ENCODE results near the gene HPS5.
"Not testable (repeated sequence)": the region's sequence is repeated elsewhere in the genome, so short reads cannot be mapped to it uniquely, and the experiment has no call there.

HPS5 gene

DNA sequence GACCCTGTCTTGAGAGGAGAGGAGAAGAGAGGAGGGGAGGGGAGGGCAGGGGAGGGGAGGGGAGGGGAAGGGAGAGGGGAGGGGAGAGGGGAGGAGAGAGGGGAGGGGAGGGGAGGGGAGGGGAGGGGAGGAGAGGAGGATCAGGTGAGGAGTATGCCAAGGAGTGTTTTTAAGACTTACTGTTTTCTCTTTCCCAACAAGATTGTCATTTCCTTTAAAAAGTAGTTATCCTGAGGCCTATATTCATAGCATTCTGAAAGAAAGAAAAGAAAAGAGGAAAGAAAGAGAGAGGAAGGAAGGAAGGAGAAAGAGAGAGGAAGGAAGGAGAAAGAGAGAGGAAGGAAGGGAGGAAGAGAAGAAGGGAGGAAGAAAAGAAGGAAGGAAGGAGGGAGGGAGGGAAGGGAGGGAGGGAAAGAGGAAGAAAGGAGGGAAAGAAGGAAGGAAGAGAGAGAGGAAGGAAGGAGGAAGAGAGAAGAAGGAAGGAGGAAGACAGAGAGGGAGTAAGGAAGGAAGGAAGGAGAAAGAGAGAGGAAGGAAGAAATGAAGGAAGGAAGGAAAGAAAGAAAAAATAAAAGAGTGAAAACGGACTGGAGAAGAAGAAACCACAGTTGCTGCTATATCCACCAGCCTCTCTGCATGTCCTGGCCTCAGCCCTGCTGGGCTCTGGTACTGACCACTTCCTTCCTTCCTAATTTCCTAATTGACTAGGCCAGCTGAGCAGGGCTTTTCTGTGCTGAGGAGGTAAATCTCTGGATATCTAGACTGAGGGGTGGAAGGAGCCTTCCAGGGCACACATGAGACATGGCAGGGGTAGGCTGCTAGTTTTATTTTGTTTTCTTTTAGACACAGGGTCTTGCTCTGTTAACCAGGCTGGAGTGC, 57.0 kb downstream of the HPS5 start:
- Histone ChIP-seq H3K36me3 (ENCODE audit: control insufficient read depth, insufficient read depth, low read length) (no peaks in the 10 kb centered on the region), H3K4me1 (ENCODE audit: control insufficient read depth, insufficient read depth, low read length) (no peaks in the 10 kb centered on the region), H3K4me3 (ENCODE audit: low read length) (no peak overlapping the region), H3K9ac (ENCODE audit: low read length) (no peak overlapping the region), H3K9me3 (ENCODE audit: control insufficient read depth, low read length) (no peaks in the 10 kb centered on the region), H3K27me3 (ENCODE audit: control insufficient read depth, insufficient read depth, low read length) (no peaks in the 10 kb centered on the region)

DNA sequence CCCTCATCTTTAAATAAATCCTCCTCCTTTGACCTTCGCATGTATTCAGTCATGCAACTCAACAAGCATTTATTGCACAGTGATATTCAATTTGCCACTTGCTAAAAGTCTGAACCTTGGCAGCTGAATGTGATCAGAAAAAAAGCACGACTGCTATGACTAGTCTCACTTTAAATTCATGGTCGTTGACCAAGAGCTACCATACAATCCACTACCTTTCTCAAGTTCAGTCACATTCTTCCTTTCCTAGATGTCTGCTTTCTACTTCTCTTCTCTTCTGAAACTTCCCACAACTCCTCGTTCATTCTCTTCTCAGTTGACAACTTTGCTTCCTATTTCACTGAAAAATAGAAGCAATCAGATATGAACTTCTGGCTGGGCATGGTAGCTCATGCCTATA, 57.9 kb downstream of the HPS5 start:
- Histone ChIP-seq H3K9ac (ENCODE audit: low read length) (no peak overlapping the region), H3K36me3 (ENCODE audit: control insufficient read depth, insufficient read depth, low read length) (no peaks in the 10 kb centered on the region), H3K27me3 (ENCODE audit: control insufficient read depth, insufficient read depth, low read length) (no peaks in the 10 kb centered on the region), H3K4me1 (ENCODE audit: control insufficient read depth, insufficient read depth, low read length) (no peaks in the 10 kb centered on the region), H3K9me3 (ENCODE audit: control insufficient read depth, low read length) (no peaks in the 10 kb centered on the region), H3K4me3 (ENCODE audit: low read length) (no peak overlapping the region)

- not testable (repeated sequence) for H3K4me1 ChIP-seq (ENCODE audit: control insufficient read depth, insufficient read depth, low read length); H3K4me3 ChIP-seq (ENCODE audit: low read length)
These were observed 59.1 kb downstream of the HPS5 start for GRCh38 chr11:18262681-18263350.

GRCh38 chr11:18261721-18262120, 60.2 kb downstream of the HPS5 start:
- no peak overlapping the region for H3K9ac ChIP-seq (ENCODE audit: low read length)
- no peaks in the 10 kb centered on the region for H3K36me3 ChIP-seq (ENCODE audit: control insufficient read depth, insufficient read depth, low read length)
- no peaks in the 10 kb centered on the region for H3K27me3 ChIP-seq (ENCODE audit: control insufficient read depth, insufficient read depth, low read length)
- no peak overlapping the region for H3K4me3 ChIP-seq (ENCODE audit: low read length)
- no peaks in the 10 kb centered on the region for H3K9me3 ChIP-seq (ENCODE audit: control insufficient read depth, low read length)
- no peaks in the 10 kb centered on the region for H3K4me1 ChIP-seq (ENCODE audit: control insufficient read depth, insufficient read depth, low read length)

More at GRCh38 chr11:18262681-18263350, 59.1 kb downstream of the HPS5 start:
- not testable (repeated sequence) for H3K36me3 ChIP-seq (ENCODE audit: control insufficient read depth, insufficient read depth, low read length); H3K27me3 ChIP-seq (ENCODE audit: control insufficient read depth, insufficient read depth, low read length); H3K9ac ChIP-seq (ENCODE audit: low read length); H3K9me3 ChIP-seq (ENCODE audit: control insufficient read depth, low read length)

DNA sequence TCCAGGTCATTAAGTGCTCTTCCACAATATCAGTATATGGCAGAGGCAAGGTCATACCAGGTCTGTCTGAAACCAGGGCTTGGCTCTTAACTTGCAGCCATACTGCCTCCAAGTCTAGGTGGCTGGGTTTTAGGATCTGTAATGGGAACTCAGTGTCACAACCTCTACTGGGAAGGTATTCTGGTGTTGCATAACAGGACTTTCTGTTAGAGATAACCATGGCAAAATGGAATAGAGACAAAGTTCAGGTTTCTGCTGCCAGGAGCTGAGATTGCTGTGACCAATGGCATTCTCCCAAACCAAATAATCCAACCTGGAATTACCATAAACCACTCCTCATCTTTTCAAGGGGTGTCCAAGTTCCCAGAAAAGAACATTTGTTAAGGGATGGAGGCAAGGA, 62.7 kb downstream of the HPS5 start:
- H3K36me3 ChIP-seq (ENCODE audit: control insufficient read depth, insufficient read depth, low read length): no peaks in the 10 kb centered on the region
- no peak overlapping the region for H3K9ac ChIP-seq (ENCODE audit: low read length)
- no peaks in the 10 kb centered on the region for H3K27me3 ChIP-seq (ENCODE audit: control insufficient read depth, insufficient read depth, low read length)
- H3K9me3 ChIP-seq (ENCODE audit: control insufficient read depth, low read length): no peaks in the 10 kb centered on the region
- H3K4me3 ChIP-seq (ENCODE audit: low read length): no peak overlapping the region
- no peaks in the 10 kb centered on the region for H3K4me1 ChIP-seq (ENCODE audit: control insufficient read depth, insufficient read depth, low read length)

GRCh38 chr11:18254781-18255361, 67.1 kb downstream of the HPS5 start:
- Histone ChIP-seq H3K27me3 (ENCODE audit: control insufficient read depth, insufficient read depth, low read length) (no peaks in the 10 kb centered on the region), H3K9me3 (ENCODE audit: control insufficient read depth, low read length) (no peaks in the 10 kb centered on the region), H3K36me3 (ENCODE audit: control insufficient read depth, insufficient read depth, low read length) (no peaks in the 10 kb centered on the region), H3K4me3 (ENCODE audit: low read length) (no peak overlapping the region), H3K4me1 (ENCODE audit: control insufficient read depth, insufficient read depth, low read length) (no peaks in the 10 kb centered on the region), H3K9ac (ENCODE audit: low read length) (no peak overlapping the region)

DNA sequence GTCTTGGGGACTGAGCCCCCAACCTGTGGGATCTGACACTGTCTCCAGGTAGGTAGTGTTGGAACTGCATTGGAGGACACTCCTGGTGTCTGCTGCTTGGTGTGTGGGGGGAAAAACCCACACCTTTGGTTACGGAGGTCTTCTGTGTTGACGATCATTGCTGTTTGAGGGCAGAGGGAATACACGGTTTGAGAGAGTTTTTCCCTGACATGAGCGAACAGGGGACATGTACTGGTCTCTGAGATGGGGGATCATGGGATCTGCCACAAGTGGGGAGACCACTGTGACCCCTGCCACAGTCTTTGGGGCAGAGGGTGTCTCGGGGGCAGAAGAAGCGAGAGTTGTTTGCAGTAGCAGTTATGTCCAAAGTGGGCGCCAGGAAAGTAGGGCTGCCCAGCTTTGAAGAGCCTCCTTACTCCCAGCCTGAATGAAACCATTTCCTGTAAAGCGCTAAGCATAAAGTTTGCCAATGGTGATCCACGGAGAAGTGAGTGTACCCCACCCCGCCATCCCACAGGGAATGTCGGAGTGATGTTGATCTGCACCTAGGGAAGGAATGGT, 68.1 kb downstream of the HPS5 start:
- Histone ChIP-seq H3K36me3 (ENCODE audit: control insufficient read depth, insufficient read depth, low read length) (no peaks in the 10 kb centered on the region), H3K4me3 (ENCODE audit: low read length) (no peak overlapping the region), H3K9ac (ENCODE audit: low read length) (no peak overlapping the region), H3K27me3 (ENCODE audit: control insufficient read depth, insufficient read depth, low read length) (no peaks in the 10 kb centered on the region), H3K4me1 (ENCODE audit: control insufficient read depth, insufficient read depth, low read length) (no peaks in the 10 kb centered on the region), H3K9me3 (ENCODE audit: control insufficient read depth, low read length) (no peaks in the 10 kb centered on the region)

DNA sequence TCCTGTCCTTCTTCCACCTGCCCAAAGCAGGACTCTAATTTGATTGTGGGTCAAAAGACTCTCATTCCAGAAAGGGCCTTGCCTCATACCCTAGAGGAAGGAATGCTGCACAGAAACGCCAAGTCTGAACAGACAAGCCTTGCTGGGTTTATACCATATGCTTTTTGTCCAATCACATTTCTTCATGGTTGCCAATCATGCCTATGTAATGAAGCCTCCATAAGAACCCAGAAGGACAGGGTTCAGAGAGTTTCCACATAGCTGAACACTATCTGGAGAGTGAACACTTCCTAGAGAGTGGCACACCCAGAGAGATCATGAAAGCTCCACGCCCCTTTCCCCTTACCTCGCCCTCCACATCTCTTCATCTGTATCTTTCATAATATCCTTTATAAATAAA, 68.7 kb downstream of the HPS5 start:
- Histone ChIP-seq H3K27me3 (ENCODE audit: control insufficient read depth, insufficient read depth, low read length) (no peaks in the 10 kb centered on the region), H3K9ac (ENCODE audit: low read length) (no peak overlapping the region), H3K9me3 (ENCODE audit: control insufficient read depth, low read length) (no peaks in the 10 kb centered on the region), H3K36me3 (ENCODE audit: control insufficient read depth, insufficient read depth, low read length) (no peaks in the 10 kb centered on the region), H3K4me1 (ENCODE audit: control insufficient read depth, insufficient read depth, low read length) (no peaks in the 10 kb centered on the region), H3K4me3 (ENCODE audit: low read length) (no peak overlapping the region)

- no peak within 1 kb of the TSS for H3K4me3 ChIP-seq (ENCODE audit: low read length)
- H3K9ac ChIP-seq (ENCODE audit: low read length): no peak within 1 kb of the TSS
- no peaks in the 10 kb centered on the region for H3K36me3 ChIP-seq (ENCODE audit: control insufficient read depth, insufficient read depth, low read length)
- H3K4me1 ChIP-seq (ENCODE audit: control insufficient read depth, insufficient read depth, low read length): peaks cover 9% of the 10 kb centered on the region
- H3K27me3 ChIP-seq (ENCODE audit: control insufficient read depth, insufficient read depth, low read length): no peaks in the 10 kb centered on the region
- H3K9me3 ChIP-seq (ENCODE audit: control insufficient read depth, low read length): no peaks in the 10 kb centered on the region
These were observed 73.4 kb downstream of the HPS5 start, which contains the start of gene SAA2 for GRCh38 chr11:18248561-18248960. Gene SAA2, minus strand, starts transcription at chr11:18248668. Its CDS starts 657 bp downstream, at chr11:18248011.

DNA sequence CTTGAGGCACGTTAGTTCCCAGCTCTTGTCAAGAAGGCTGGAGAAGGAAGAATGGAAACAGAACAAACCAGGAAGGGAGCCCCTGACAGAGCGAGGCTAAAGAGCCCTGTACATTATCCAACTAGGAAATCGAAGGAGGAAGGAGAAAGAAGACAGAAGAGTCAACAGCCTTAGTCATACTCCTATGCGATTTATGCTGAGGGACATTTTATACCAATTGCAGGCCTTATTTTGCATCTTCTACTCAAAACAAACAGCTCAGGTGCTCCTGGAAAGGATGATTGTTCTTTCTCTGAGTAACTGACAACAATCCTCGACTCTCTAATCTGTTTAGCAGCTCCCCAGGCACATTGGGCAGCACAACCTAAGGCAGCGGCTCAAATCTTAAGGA, 74.8 kb downstream of the HPS5 start:
- H3K27me3 ChIP-seq (ENCODE audit: control insufficient read depth, insufficient read depth, low read length); H3K9ac ChIP-seq (ENCODE audit: low read length); H3K4me3 ChIP-seq (ENCODE audit: low read length); H3K36me3 ChIP-seq (ENCODE audit: control insufficient read depth, insufficient read depth, low read length); H3K4me1 ChIP-seq (ENCODE audit: control insufficient read depth, insufficient read depth, low read length); H3K9me3 ChIP-seq (ENCODE audit: control insufficient read depth, low read length): not testable (repeated sequence)

DNA sequence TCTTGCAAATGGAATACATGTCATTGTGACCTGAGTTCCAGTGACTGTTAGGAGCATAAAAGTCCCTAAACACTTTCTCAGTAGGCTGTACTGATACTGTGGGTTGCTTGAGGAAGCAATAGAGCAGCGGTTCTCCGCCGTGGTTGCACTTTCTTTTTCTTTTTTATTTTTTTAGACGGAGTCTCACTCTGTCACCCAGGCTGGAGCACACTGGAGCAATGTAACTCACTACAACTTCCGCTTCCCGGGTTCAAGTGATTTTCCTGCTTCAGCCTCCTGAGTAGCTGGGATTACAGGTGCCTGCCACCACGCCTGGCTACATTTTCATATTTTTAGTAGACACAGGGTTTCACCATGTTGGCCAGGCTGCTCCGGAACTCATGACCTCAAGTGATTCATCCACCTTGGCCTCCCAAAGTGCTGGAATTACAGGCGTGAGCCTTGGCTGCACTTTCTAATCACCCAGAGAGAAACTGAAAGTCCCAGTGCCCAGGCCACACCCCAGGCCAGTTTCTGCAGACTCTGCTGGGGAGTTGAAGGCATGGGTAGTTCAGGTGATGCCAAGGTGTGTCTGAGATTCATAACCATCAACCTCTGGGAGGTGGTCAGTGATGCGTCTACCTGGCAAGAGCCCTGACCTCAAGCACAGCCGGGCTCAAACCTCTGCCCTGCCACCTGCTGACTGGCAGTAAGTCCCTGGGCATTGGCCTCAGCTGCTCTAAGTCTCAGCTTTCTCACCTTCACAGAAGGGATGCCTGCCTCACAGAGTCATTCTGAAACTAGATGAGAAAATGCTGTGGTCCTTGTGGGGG, 75.4 kb downstream of the HPS5 start:
- not testable (repeated sequence) for H3K36me3 ChIP-seq (ENCODE audit: control insufficient read depth, insufficient read depth, low read length); H3K9me3 ChIP-seq (ENCODE audit: control insufficient read depth, low read length); H3K4me1 ChIP-seq (ENCODE audit: control insufficient read depth, insufficient read depth, low read length); H3K4me3 ChIP-seq (ENCODE audit: low read length); H3K9ac ChIP-seq (ENCODE audit: low read length); H3K27me3 ChIP-seq (ENCODE audit: control insufficient read depth, insufficient read depth, low read length)

Measured in mucosa of stomach (tissue), 1 donor.